H9 (cell line): Measurements from ENCODE around the gene C10orf143. TPM values are rescaled to one million over a fixed set of nuclear protein-coding genes. Genes with fewer than 3 reads are reported as not detected.

Source experiments
- DNase-seq: peaks from one replicate; pipeline ENCODE4 v3.0.0-alpha.2; 2017
- H2AFZ ChIP-seq: one replicate; pipeline ENCODE4 v1.6.1; 2013; ENCODE audit warnings: mild to moderate bottlenecking, low read length, control low read depth, moderate library complexity
- H2AK5ac ChIP-seq: 2 replicates; pipeline ENCODE4 v1.6.1; 2013; ENCODE audit warnings: low read length, control low read depth, mixed read lengths; ENCODE audit not compliant: insufficient read length
- H2BK120ac ChIP-seq: one replicate; pipeline ENCODE4 v1.6.1; 2013; ENCODE audit warnings: low read depth, mild to moderate bottlenecking, low read length, control low read depth, inconsistent platforms; ENCODE audit not compliant: poor library complexity, severe bottlenecking
- H2BK12ac ChIP-seq: 2 replicates; pipeline ENCODE4 v1.6.1; 2013; ENCODE audit warnings: low read length, control low read depth, mixed read lengths, low read depth; ENCODE audit not compliant: insufficient read length
- H2BK15ac ChIP-seq: 2 replicates; pipeline ENCODE4 v1.6.1; 2013; ENCODE audit warnings: low read depth, low read length, control low read depth
- H2BK20ac ChIP-seq: one replicate; pipeline ENCODE4 v1.6.1; 2013; ENCODE audit warnings: low read depth, mild to moderate bottlenecking, low read length, control low read depth, inconsistent platforms; ENCODE audit not compliant: poor library complexity, severe bottlenecking
- H2BK5ac ChIP-seq: 2 replicates; pipeline ENCODE4 v1.6.1; 2013; ENCODE audit warnings: low read length, control low read depth, mixed read lengths; ENCODE audit not compliant: insufficient read length
- H3K14ac ChIP-seq: 2 replicates; pipeline ENCODE4 v1.6.1; 2013; ENCODE audit warnings: low read length, control low read depth; ENCODE audit not compliant: insufficient read depth
- H3K18ac ChIP-seq: 2 replicates; pipeline ENCODE4 v1.6.1; 2013; ENCODE audit warnings: low read depth, mild to moderate bottlenecking, mixed read lengths, low read length, control low read depth; ENCODE audit not compliant: insufficient read length
- H3K23ac ChIP-seq: 2 replicates; pipeline ENCODE4 v1.6.1; 2013; ENCODE audit warnings: low read length, control low read depth, mixed read lengths, low read depth; ENCODE audit not compliant: insufficient read length
- H3K23me2 ChIP-seq: 2 replicates; pipeline ENCODE4 v1.6.1; 2013; ENCODE audit warnings: low read depth, mild to moderate bottlenecking, mixed read lengths, low read length, control low read depth; ENCODE audit not compliant: insufficient read length, poor library complexity, severe bottlenecking
- H3K27ac ChIP-seq: 2 replicates; pipeline ENCODE4 v1.5.1; 2013; ENCODE audit warnings: low read length, control low read depth, mixed read lengths, low read depth; ENCODE audit not compliant: insufficient read length
- H3K27me3 ChIP-seq: 2 replicates; pipeline ENCODE4 v1.6.1; 2013; ENCODE audit warnings: low read length, control low read depth, inconsistent platforms; ENCODE audit not compliant: insufficient read depth
- H3K4ac ChIP-seq: 2 replicates; pipeline ENCODE4 v1.6.1; 2013; ENCODE audit warnings: low read depth, mild to moderate bottlenecking, control low read depth, inconsistent platforms, low read length, moderate library complexity
- H3K4me1 ChIP-seq: 2 replicates; pipeline ENCODE4 v1.6.1; 2013; ENCODE audit warnings: low read length, control low read depth, inconsistent platforms; ENCODE audit not compliant: insufficient read depth
- H3K4me2 ChIP-seq: 2 replicates; pipeline ENCODE4 v1.6.1; 2013; ENCODE audit warnings: low read length, control low read depth, mixed read lengths; ENCODE audit not compliant: insufficient read length, insufficient read depth
- H3K56ac ChIP-seq: 2 replicates; pipeline ENCODE4 v1.6.1; 2013; ENCODE audit warnings: low read depth, mild to moderate bottlenecking, mixed read lengths, low read length, control low read depth; ENCODE audit not compliant: insufficient read length
- H3K79me1 ChIP-seq: 2 replicates; pipeline ENCODE4 v1.6.1; 2013; ENCODE audit warnings: low read depth, mild to moderate bottlenecking, moderate library complexity, low read length, control low read depth, inconsistent platforms; ENCODE audit not compliant: insufficient read depth, poor library complexity, severe bottlenecking
- H3K79me2 ChIP-seq: 2 replicates; pipeline ENCODE4 v1.6.1; 2013; ENCODE audit warnings: low read length, control low read depth, inconsistent platforms; ENCODE audit not compliant: insufficient read depth
- H3K9ac ChIP-seq: 2 replicates; pipeline ENCODE4 v1.6.1; 2013; ENCODE audit warnings: low read length, control low read depth, mixed read lengths; ENCODE audit not compliant: insufficient read length; ENCODE audit errors: extremely low read depth
- H3K9me3 ChIP-seq: one replicate; pipeline ENCODE4 v1.6.1; 2013; ENCODE audit warnings: low read depth, low read length, inconsistent platforms; ENCODE audit not compliant: control insufficient read depth
- H3T11ph ChIP-seq: one replicate; pipeline ENCODE4 v1.6.1; 2013; ENCODE audit warnings: mild to moderate bottlenecking, low read length, control low read depth, inconsistent platforms
- H4K20me1 ChIP-seq: one replicate; pipeline ENCODE4 v1.6.1; 2013; ENCODE audit not compliant: control insufficient read depth, insufficient read length, insufficient read depth
- H4K5ac ChIP-seq: 2 replicates; pipeline ENCODE4 v1.6.1; 2013; ENCODE audit warnings: low read depth, mild to moderate bottlenecking, mixed read lengths, low read length, control low read depth; ENCODE audit not compliant: insufficient read length
- H4K8ac ChIP-seq: replicated peaks from 2 replicates; pipeline ENCODE4 v1.6.1; 2013; ENCODE audit warnings: low read length, control low read depth, mixed read lengths, low read depth; ENCODE audit not compliant: insufficient read length
- H4K91ac ChIP-seq: 2 replicates; pipeline ENCODE4 v1.6.1; 2013; ENCODE audit warnings: low read depth, mild to moderate bottlenecking, moderate library complexity, mixed read lengths, low read length, control low read depth; ENCODE audit not compliant: insufficient read length
- H3K27ac Mint-ChIP-seq, 3 experiments: 2 replicates in 2 of 3; 3 replicates in 1 of 3; pipeline ENCODE4 v1.8.0; 2020 to 2021; ENCODE audit warnings: mixed read lengths in 3 of 3, mild to moderate bottlenecking in 1 of 3, moderate library complexity in 1 of 3
- H3K27me3 Mint-ChIP-seq: 2 replicates; pipeline ENCODE4 v1.8.0; 2021; ENCODE audit warnings: low read depth, mild to moderate bottlenecking, moderate library complexity, mixed read lengths
- H3K36me3 Mint-ChIP-seq, 3 experiments: 2 replicates in 2 of 3; 3 replicates in 1 of 3; pipeline ENCODE4 v1.8.0; 2020 to 2021; ENCODE audit warnings: low read depth in 3 of 3, mixed read lengths in 3 of 3; ENCODE audit not compliant: insufficient read depth in 1 of 3
- H3K4me1 Mint-ChIP-seq, 2 experiments: 2 replicates each; pipeline ENCODE4 v1.8.0; 2020; ENCODE audit warnings: mixed read lengths in 2 of 2
- H3K4me3 Mint-ChIP-seq, 2 experiments: 2 replicates in 1 of 2; 3 replicates in 1 of 2; pipeline ENCODE4 v1.8.0; 2020 to 2021; ENCODE audit warnings: mild to moderate bottlenecking in 2 of 2, mixed read lengths in 2 of 2, moderate library complexity in 1 of 2
- H3K9me3 Mint-ChIP-seq, 2 experiments: 2 replicates in 1 of 2; 3 replicates in 1 of 2; pipeline ENCODE4 v1.8.0; 2020; ENCODE audit warnings: mild to moderate bottlenecking in 2 of 2, mixed read lengths in 2 of 2, moderate library complexity in 1 of 2
- CTCF ChIP-seq: fragments of 200-600 bp; sonication (generic); conservative IDR thresholded peaks from 3 replicates; pipeline ENCODE4 v1.8.0; 2021; ENCODE audit warnings: antibody characterized with exemption, mild to moderate bottlenecking
- WGBS: extraction: QIAGEN DNeasy Blood & Tissue Kit; methylation state at CpG from one replicate; pipeline ENCODE4 v1.1.7; 2013; ENCODE audit warnings: missing lambda C conversion rate, low lambda C conversion rate, mixed read lengths; ENCODE audit not compliant: insufficient read length; ENCODE audit errors: extremely low coverage; 5-methylcytosine and 5-hydroxymethylcytosine counted together
- total RNA-seq: library from RNA; stranded (reverse); gene quantifications from 2 replicates; pipeline ENCODE4 v1.2.1, GENCODE V29; 2021

The C10orf143 gene
- total RNA-seq, 1 experiment from 2014 or later: 0.94 TPM

- Histone ChIP-seq H2BK120ac (no peak overlapping the region), H4K5ac (no peak overlapping the region)
- peaks cover 4% of the 10 kb centered on the region in 2 experiments; a peak in 3 of 4 replicates for H3K4me1 Mint-ChIP-seq
Observed at GRCh38 chr10:130076681-130077080, 33.9 kb downstream of the C10orf143 start.

More at GRCh38 chr10:130076681-130077080, 33.9 kb downstream of the C10orf143 start:
- Histone ChIP-seq H3K56ac (no peak overlapping the region), H3K27me3 (no peaks in the 10 kb centered on the region), H4K8ac (no peak overlapping the region), H2BK15ac (no peak overlapping the region), H3K79me2 (no peaks in the 10 kb centered on the region), H3K9me3 (no peaks in the 10 kb centered on the region), H3K14ac (no peak overlapping the region), H2AK5ac (no peak overlapping the region), H3K9ac (no peak overlapping the region), H3K4me1 (no peaks in the 10 kb centered on the region; the same call in 1 of the 2 replicates), H3K23ac (no peak overlapping the region), H2BK20ac (no peak overlapping the region), H3K4me2 (no peak overlapping the region), H3K23me2 (no peaks in the 10 kb centered on the region), H4K20me1 (no peaks in the 10 kb centered on the region), H3T11ph (no peak overlapping the region), H2AFZ (no peak overlapping the region), H3K27ac (no peak overlapping the region), H3K4ac (no peak overlapping the region), H2BK5ac (no peak overlapping the region), H2BK12ac (no peak overlapping the region), H3K79me1 (no peaks in the 10 kb centered on the region), H4K91ac (no peak overlapping the region), H3K18ac (no peak overlapping the region)
- WGBS: no CpG with 5 or more reads among the region's 14 CpGs
- TF ChIP-seq CTCF: no peak
- Mint-ChIP-seq H3K36me3 (peaks cover 0 to 4% (median 3%) of the 10 kb centered on the region in 3 experiments; a peak in 4 of 7 replicates), H3K9me3 (peaks cover 8 to 12% of the 10 kb centered on the region in 2 experiments; a peak in 4 of 5 replicates), H3K27me3 (no peaks in the 10 kb centered on the region), H3K4me3 (no peak overlapping the region), H3K27ac (no peak overlapping the region)
- DNase-seq: no peak
